Measurements from ENCODE around the gene MMRN1.

- TF ChIP-seq CTCF (IDR thresholded peaks at IDR 0.05; ENCODE audit: control extremely low read depth in 1 of 3, insufficient read depth in 1 of 3, low read depth in 1 of 3, low read length in 3 of 3) (no peak), TEAD4 (IDR thresholded peaks at IDR 0.05; ENCODE audit: low read depth, low read length) (no peak), RAD21 (IDR thresholded peaks at IDR 0.05 in 1 of 2, conservative IDR thresholded peaks at IDR 0.05 in 1 of 2; ENCODE audit: low read depth in 2 of 2, low read length in 2 of 2) (no peak), RNF2 (IDR thresholded peaks at IDR 0.05; ENCODE audit: borderline replicate concordance, low read depth, low read length, missing control alignments, poor library complexity, severe bottlenecking) (no peak), ATF2 (IDR thresholded peaks at IDR 0.05; ENCODE audit: low read length) (no peak), POLR2A (IDR thresholded peaks at IDR 0.05; ENCODE audit: control extremely low read depth in 1 of 2, low read depth in 2 of 2, low read length in 2 of 2) (no peak), EP300 (IDR thresholded peaks at IDR 0.05; ENCODE audit: borderline replicate concordance in 1 of 2, low read depth in 2 of 2, low read length in 2 of 2) (no peak), YY1 (IDR thresholded peaks at IDR 0.05; ENCODE audit: low read depth, low read length) (no peak), ZNF274 (IDR thresholded peaks at IDR 0.05; ENCODE audit: borderline replicate concordance, extremely low read depth, low read length) (no peak), PHF8 (conservative IDR thresholded peaks at IDR 0.05; ENCODE audit: low read depth, low read length) (no peak), TAF1 (IDR thresholded peaks at IDR 0.05; ENCODE audit: low read depth, low read length) (no peak), SIN3A (conservative IDR thresholded peaks at IDR 0.05 in 1 of 2, IDR thresholded peaks at IDR 0.05 in 1 of 2; ENCODE audit: low read depth in 1 of 2, low read length in 2 of 2) (no peak)
Observed at GRCh38 chr4:89995006-89995405, 100.4 kb downstream of the MMRN1 start.
